GM23338 (cell line): ENCODE measurements around the gene ETFA. TPM values are rescaled to one million over a fixed set of nuclear protein-coding genes. Genes with fewer than 3 reads are reported as not detected.

Experiments used
- ATAC-seq: fragments of 200-7000 bp; cut with Tn5 transposase; 3 replicates; pipeline ENCODE4 v1.9.1; 2020
- DNase-seq: peaks from one replicate; pipeline ENCODE4 v3.0.0-alpha.2; 2015; ENCODE audit warnings: low spot score
- H2AFZ ChIP-seq: fragments of 200-600 bp; sonication (generic); 2 replicates; pipeline ENCODE4 v1.8.0; 2016; ENCODE audit warnings: antibody characterized with exemption, mild to moderate bottlenecking, moderate library complexity
- H3F3A ChIP-seq: fragments of 200-600 bp; sonication (generic); replicated peaks from 2 replicates; pipeline ENCODE4 v1.8.0; 2017; ENCODE audit warnings: antibody characterized with exemption, mixed run types, low read depth
- H3K27ac ChIP-seq: fragments of 200-600 bp; sonication (generic); 2 replicates; pipeline ENCODE4 v1.6.1; 2016; ENCODE audit warnings: low read depth
- H3K27me3 ChIP-seq: fragments of 200-600 bp; sonication (generic); 2 replicates; pipeline ENCODE4 v1.8.0; 2016; ENCODE audit warnings: mild to moderate bottlenecking, mixed run types, moderate library complexity; ENCODE audit not compliant: insufficient read depth
- H3K36me3 ChIP-seq: fragments of 200-600 bp; sonication (generic); 2 replicates; pipeline ENCODE4 v1.8.0; 2016; ENCODE audit warnings: mild to moderate bottlenecking; ENCODE audit not compliant: insufficient read depth
- H3K4me1 ChIP-seq: fragments of 200-600 bp; sonication (generic); 2 replicates; pipeline ENCODE4 v1.8.0; 2016; ENCODE audit warnings: mild to moderate bottlenecking, moderate library complexity; ENCODE audit not compliant: insufficient read depth
- H3K4me2 ChIP-seq: fragments of 200-600 bp; sonication (generic); 2 replicates; pipeline ENCODE4 v1.7.1; 2017; ENCODE audit warnings: mixed run types
- H3K4me3 ChIP-seq: fragments of 200-600 bp; sonication (generic); 2 replicates; pipeline ENCODE4 v1.6.1; 2016; ENCODE audit warnings: mixed run types
- H3K79me2 ChIP-seq: fragments of 200-600 bp; sonication (generic); replicated peaks from 2 replicates; pipeline ENCODE4 v1.8.0; 2017; ENCODE audit warnings: mild to moderate bottlenecking; ENCODE audit not compliant: insufficient read depth
- H3K9me2 ChIP-seq: fragments of 200-600 bp; sonication (generic); 2 replicates; pipeline ENCODE4 v1.8.0; 2017; ENCODE audit not compliant: insufficient read depth
- H4K20me1 ChIP-seq: fragments of 200-600 bp; sonication (generic); replicated peaks from 2 replicates; pipeline ENCODE4 v1.8.0; 2017; ENCODE audit warnings: mild to moderate bottlenecking; ENCODE audit not compliant: insufficient read depth
- H3K27ac Mint-ChIP-seq: 2 replicates; pipeline ENCODE4 v1.8.0; 2020; ENCODE audit warnings: inconsistent platforms, mild to moderate bottlenecking, moderate library complexity, mixed read lengths
- H3K27me3 Mint-ChIP-seq: 3 replicates; pipeline ENCODE4 v1.8.0; 2022; ENCODE audit warnings: low read depth, mild to moderate bottlenecking, moderate library complexity, mixed read lengths, inconsistent platforms; ENCODE audit not compliant: insufficient read depth, poor library complexity
- H3K36me3 Mint-ChIP-seq: 3 replicates; pipeline ENCODE4 v1.8.0; 2021; ENCODE audit warnings: low read depth, mild to moderate bottlenecking, inconsistent platforms, moderate library complexity, mixed read lengths
- H3K4me1 Mint-ChIP-seq: 3 replicates; pipeline ENCODE4 v1.8.0; 2020; ENCODE audit warnings: mild to moderate bottlenecking, inconsistent platforms, mixed read lengths
- H3K4me3 Mint-ChIP-seq: 3 replicates; pipeline ENCODE4 v1.8.0; 2021; ENCODE audit warnings: moderate library complexity, mild to moderate bottlenecking, inconsistent platforms, mixed read lengths
- H3K9me3 Mint-ChIP-seq: 3 replicates; pipeline ENCODE4 v1.8.0; 2020; ENCODE audit warnings: moderate library complexity, mild to moderate bottlenecking, inconsistent platforms, mixed read lengths
- CREB1 ChIP-seq: fragments of 250-450 bp; sonication (Bioruptor Pico); IDR thresholded peaks from 2 replicates; pipeline ENCODE4 v1.5.0; 2020; ENCODE audit warnings: low read depth, mild to moderate bottlenecking, moderate library complexity
- EZH2phosphoT487 ChIP-seq: fragments of 200-600 bp; sonication (generic); IDR thresholded peaks from one replicate; pipeline ENCODE4 v1.8.1; 2018; ENCODE audit warnings: antibody characterized with exemption; ENCODE audit not compliant: unreplicated experiment
- NANOG ChIP-seq: IDR thresholded peaks from 2 replicates; pipeline ENCODE4 v1.6.1; 2016; ENCODE audit warnings: antibody characterized with exemption, borderline replicate concordance
- POLR2AphosphoS5 ChIP-seq: IDR thresholded peaks from 2 replicates; pipeline ENCODE4 v1.6.1; 2016; ENCODE audit warnings: antibody characterized with exemption, low read depth
- REST ChIP-seq: IDR thresholded peaks from one replicate; pipeline ENCODE4 v1.6.1; 2018; ENCODE audit warnings: antibody characterized with exemption; ENCODE audit not compliant: unreplicated experiment
- STAT1 ChIP-seq: IDR thresholded peaks from one replicate; pipeline ENCODE4 v1.6.1; 2016; ENCODE audit warnings: antibody characterized with exemption; ENCODE audit not compliant: unreplicated experiment
- ZNF114 ChIP-seq: fragments of 250-450 bp; sonication (Bioruptor Pico); IDR thresholded peaks from 2 replicates; pipeline ENCODE4 v1.5.0; 2020; ENCODE audit warnings: mild to moderate bottlenecking, moderate library complexity
- ZNF331 ChIP-seq: fragments of 250-450 bp; sonication (Bioruptor Pico); IDR thresholded peaks from 2 replicates; pipeline ENCODE4 v1.5.0; 2020; ENCODE audit warnings: low read depth, mild to moderate bottlenecking, moderate library complexity
- polyA plus RNA-seq: library from polyadenylated mRNA; unstranded; fragments of >200 nt; fragmentation: Nextera tagmentation; extraction: Ambion mirVana; gene quantifications from 2 replicates; pipeline ENCODE4 v1.2.1, GENCODE V29; 2016
- total RNA-seq: library from RNA; depleted of rRNA; stranded (reverse); fragments of >200 nt; shearing (Covaris generic); gene quantifications from 2 replicates; pipeline ENCODE4 v1.2.3, GENCODE V29; 2014
- TF ChIP-seq, protein P1 (sequence below): IDR thresholded peaks from 2 replicates; pipeline ENCODE4 v1.6.1; 2016; ENCODE audit warnings: antibody characterized with exemption

ETFA gene
- total and polyA plus RNA-seq, 2 experiments from 2014 or later: 52.9 to 69.1 TPM

DNA sequence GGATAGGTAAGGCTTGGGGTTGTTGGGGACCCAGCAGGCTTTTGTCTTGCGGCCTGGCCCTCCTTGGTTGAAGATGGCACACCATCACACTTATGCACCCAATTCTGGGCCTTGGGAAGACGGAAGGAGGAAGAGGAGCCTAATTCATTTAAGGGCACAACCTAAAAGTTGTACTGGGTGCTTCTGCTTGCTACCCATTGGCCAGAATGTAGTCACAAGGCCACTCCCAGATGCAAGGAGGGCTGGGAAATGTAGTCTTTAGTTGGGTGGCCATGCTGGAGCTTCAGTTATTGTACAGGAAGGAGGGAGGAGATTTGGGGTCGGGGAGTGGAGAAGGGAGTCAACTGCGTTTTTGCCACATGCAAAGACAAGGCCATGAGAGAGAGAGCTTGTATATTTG, 142.3 kb downstream of the ETFA start:
- H3K27me3 ChIP-seq: no peaks in the 10 kb centered on the region
- H2AFZ ChIP-seq: peak overlapping the region; percentile 64; the same call in 1 of the 2 replicates
- H3K4me1 ChIP-seq: 0 out of 2 replicates have a peak, but pooled peaks cover under 1% of the 10 kb centered on the region
- ATAC-seq: peak; percentile 94
- peak; percentile 64 for DNase-seq
- H3K9me2 ChIP-seq: no peaks in the 10 kb centered on the region
- no peaks in the 10 kb centered on the region for H3K36me3 ChIP-seq
- no peak overlapping the region; the same call in 2 of the 3 replicates for H3K4me3 Mint-ChIP-seq
- H3K27me3 Mint-ChIP-seq: peaks cover 14% of the 10 kb centered on the region
- peaks cover 7% of the 10 kb centered on the region for H3K4me1 Mint-ChIP-seq
- H3K79me2 ChIP-seq: no peaks in the 10 kb centered on the region
- TF ChIP-seq, protein P1, sequence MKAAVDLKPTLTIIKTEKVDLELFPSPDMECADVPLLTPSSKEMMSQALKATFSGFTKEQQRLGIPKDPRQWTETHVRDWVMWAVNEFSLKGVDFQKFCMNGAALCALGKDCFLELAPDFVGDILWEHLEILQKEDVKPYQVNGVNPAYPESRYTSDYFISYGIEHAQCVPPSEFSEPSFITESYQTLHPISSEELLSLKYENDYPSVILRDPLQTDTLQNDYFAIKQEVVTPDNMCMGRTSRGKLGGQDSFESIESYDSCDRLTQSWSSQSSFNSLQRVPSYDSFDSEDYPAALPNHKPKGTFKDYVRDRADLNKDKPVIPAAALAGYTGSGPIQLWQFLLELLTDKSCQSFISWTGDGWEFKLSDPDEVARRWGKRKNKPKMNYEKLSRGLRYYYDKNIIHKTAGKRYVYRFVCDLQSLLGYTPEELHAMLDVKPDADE: peak; percentile 30; the same call in 1 of the 2 replicates
- no peak for TF ChIP-seq REST
- no peaks in the 10 kb centered on the region; the same call in 2 of the 3 replicates for H3K36me3 Mint-ChIP-seq
- no peaks in the 10 kb centered on the region for H3F3A ChIP-seq
- H4K20me1 ChIP-seq: no peaks in the 10 kb centered on the region
- H3K27ac Mint-ChIP-seq: no peak overlapping the region
- no peak overlapping the region for H3K27ac ChIP-seq
- H3K4me3 ChIP-seq: no peak overlapping the region
- H3K4me2 ChIP-seq: no peak overlapping the region
- H3K9me3 Mint-ChIP-seq: no peaks in the 10 kb centered on the region

DNA sequence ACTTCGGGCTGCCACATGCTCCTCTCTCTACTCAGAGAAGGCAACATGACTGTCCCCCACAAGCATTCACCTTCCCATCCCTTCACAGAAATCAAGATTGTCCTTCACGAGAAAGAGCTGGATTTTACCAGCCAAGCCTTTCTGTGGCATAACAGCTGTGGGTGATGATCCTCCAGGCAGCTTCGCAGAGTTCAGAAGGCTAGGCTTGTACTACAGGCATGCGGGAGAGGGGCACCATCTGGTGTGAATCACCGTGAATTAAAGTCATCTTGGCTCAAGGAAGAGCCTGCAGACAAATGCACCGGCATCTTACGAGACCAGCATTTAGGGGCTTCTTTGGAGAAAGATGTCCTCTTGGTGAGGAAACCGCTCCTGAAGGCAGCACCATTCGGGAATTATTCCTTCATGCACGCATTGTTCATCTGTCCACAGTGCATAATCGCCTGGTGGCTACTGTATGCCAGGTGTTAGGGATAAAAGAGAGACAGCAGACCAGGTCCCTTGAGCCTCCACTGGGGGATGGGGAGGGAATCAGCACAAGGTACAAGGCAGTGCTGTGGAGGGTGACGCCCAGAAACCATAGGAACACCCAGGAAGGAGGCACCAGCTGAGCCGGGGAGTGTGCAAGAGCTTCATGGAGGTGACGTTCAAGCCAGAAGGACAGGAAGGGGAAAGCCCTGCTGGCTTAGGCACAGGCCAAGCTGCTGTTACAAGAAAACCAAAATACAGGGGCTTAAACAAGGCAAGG, 142.9 kb downstream of the ETFA start:
- Mint-ChIP-seq H3K36me3 (no peaks in the 10 kb centered on the region), H3K9me3 (no peaks in the 10 kb centered on the region), H3K27me3 (peaks cover 16% of the 10 kb centered on the region), H3K4me1 (peaks cover 11% of the 10 kb centered on the region), H3K4me3 (no peak overlapping the region), H3K27ac (no peak overlapping the region)
- Histone ChIP-seq H3F3A (no peaks in the 10 kb centered on the region), H3K4me1 (0 out of 2 replicates have a peak, but pooled peaks cover 2% of the 10 kb centered on the region), H3K36me3 (no peaks in the 10 kb centered on the region), H3K4me2 (no peak overlapping the region), H2AFZ (peak overlapping the region; percentile 64; the same call in 1 of the 2 replicates), H3K9me2 (no peaks in the 10 kb centered on the region), H4K20me1 (no peaks in the 10 kb centered on the region), H3K27me3 (no peaks in the 10 kb centered on the region), H3K27ac (no peak overlapping the region), H3K79me2 (no peaks in the 10 kb centered on the region), H3K4me3 (no peak overlapping the region)
- TF ChIP-seq ZNF114 (CRISPR knock-in tag) (no peak), POLR2AphosphoS5 (no peak), EZH2phosphoT487 (no peak), CREB1 (no peak), ZNF331 (CRISPR knock-in tag) (no peak), STAT1 (no peak), NANOG (no peak)
- TF ChIP-seq, protein P1: no peak
- no peak for DNase-seq
- peak; percentile 40 for ATAC-seq
